H9 (cell line): ENCODE results near the gene UBALD1. TPM values are rescaled to one million over a fixed set of nuclear protein-coding genes. Genes with fewer than 3 reads are reported as not detected.

ENCODE experiments used
- DNase-seq: peaks from one replicate; pipeline ENCODE4 v3.0.0-alpha.2; 2017
- H2AFZ ChIP-seq: one replicate; pipeline ENCODE4 v1.6.1; 2013; ENCODE audit warnings: mild to moderate bottlenecking, low read length, control low read depth, moderate library complexity
- H2AK5ac ChIP-seq: 2 replicates; pipeline ENCODE4 v1.6.1; 2013; ENCODE audit warnings: low read length, control low read depth, mixed read lengths; ENCODE audit not compliant: insufficient read length
- H2BK120ac ChIP-seq: one replicate; pipeline ENCODE4 v1.6.1; 2013; ENCODE audit warnings: low read depth, mild to moderate bottlenecking, low read length, control low read depth, inconsistent platforms; ENCODE audit not compliant: poor library complexity, severe bottlenecking
- H2BK12ac ChIP-seq: 2 replicates; pipeline ENCODE4 v1.6.1; 2013; ENCODE audit warnings: low read length, control low read depth, mixed read lengths, low read depth; ENCODE audit not compliant: insufficient read length
- H2BK15ac ChIP-seq: 2 replicates; pipeline ENCODE4 v1.6.1; 2013; ENCODE audit warnings: low read depth, low read length, control low read depth
- H2BK20ac ChIP-seq: one replicate; pipeline ENCODE4 v1.6.1; 2013; ENCODE audit warnings: low read depth, mild to moderate bottlenecking, low read length, control low read depth, inconsistent platforms; ENCODE audit not compliant: poor library complexity, severe bottlenecking
- H2BK5ac ChIP-seq: 2 replicates; pipeline ENCODE4 v1.6.1; 2013; ENCODE audit warnings: low read length, control low read depth, mixed read lengths; ENCODE audit not compliant: insufficient read length
- H3K14ac ChIP-seq: 2 replicates; pipeline ENCODE4 v1.6.1; 2013; ENCODE audit warnings: low read length, control low read depth; ENCODE audit not compliant: insufficient read depth
- H3K18ac ChIP-seq: 2 replicates; pipeline ENCODE4 v1.6.1; 2013; ENCODE audit warnings: low read depth, mild to moderate bottlenecking, mixed read lengths, low read length, control low read depth; ENCODE audit not compliant: insufficient read length
- H3K23ac ChIP-seq: 2 replicates; pipeline ENCODE4 v1.6.1; 2013; ENCODE audit warnings: low read length, control low read depth, mixed read lengths, low read depth; ENCODE audit not compliant: insufficient read length
- H3K23me2 ChIP-seq: 2 replicates; pipeline ENCODE4 v1.6.1; 2013; ENCODE audit warnings: low read depth, mild to moderate bottlenecking, mixed read lengths, low read length, control low read depth; ENCODE audit not compliant: insufficient read length, poor library complexity, severe bottlenecking
- H3K27ac ChIP-seq: 2 replicates; pipeline ENCODE4 v1.5.1; 2013; ENCODE audit warnings: low read length, control low read depth, mixed read lengths, low read depth; ENCODE audit not compliant: insufficient read length
- H3K27me3 ChIP-seq: 2 replicates; pipeline ENCODE4 v1.6.1; 2013; ENCODE audit warnings: low read length, control low read depth, inconsistent platforms; ENCODE audit not compliant: insufficient read depth
- H3K4ac ChIP-seq: 2 replicates; pipeline ENCODE4 v1.6.1; 2013; ENCODE audit warnings: low read depth, mild to moderate bottlenecking, control low read depth, inconsistent platforms, low read length, moderate library complexity
- H3K4me1 ChIP-seq: 2 replicates; pipeline ENCODE4 v1.6.1; 2013; ENCODE audit warnings: low read length, control low read depth, inconsistent platforms; ENCODE audit not compliant: insufficient read depth
- H3K4me2 ChIP-seq: 2 replicates; pipeline ENCODE4 v1.6.1; 2013; ENCODE audit warnings: low read length, control low read depth, mixed read lengths; ENCODE audit not compliant: insufficient read length, insufficient read depth
- H3K56ac ChIP-seq: 2 replicates; pipeline ENCODE4 v1.6.1; 2013; ENCODE audit warnings: low read depth, mild to moderate bottlenecking, mixed read lengths, low read length, control low read depth; ENCODE audit not compliant: insufficient read length
- H3K79me1 ChIP-seq: 2 replicates; pipeline ENCODE4 v1.6.1; 2013; ENCODE audit warnings: low read depth, mild to moderate bottlenecking, moderate library complexity, low read length, control low read depth, inconsistent platforms; ENCODE audit not compliant: insufficient read depth, poor library complexity, severe bottlenecking
- H3K79me2 ChIP-seq: 2 replicates; pipeline ENCODE4 v1.6.1; 2013; ENCODE audit warnings: low read length, control low read depth, inconsistent platforms; ENCODE audit not compliant: insufficient read depth
- H3K9ac ChIP-seq: 2 replicates; pipeline ENCODE4 v1.6.1; 2013; ENCODE audit warnings: low read length, control low read depth, mixed read lengths; ENCODE audit not compliant: insufficient read length; ENCODE audit errors: extremely low read depth
- H3K9me3 ChIP-seq: one replicate; pipeline ENCODE4 v1.6.1; 2013; ENCODE audit warnings: low read depth, low read length, inconsistent platforms; ENCODE audit not compliant: control insufficient read depth
- H3T11ph ChIP-seq: one replicate; pipeline ENCODE4 v1.6.1; 2013; ENCODE audit warnings: mild to moderate bottlenecking, low read length, control low read depth, inconsistent platforms
- H4K20me1 ChIP-seq: one replicate; pipeline ENCODE4 v1.6.1; 2013; ENCODE audit not compliant: control insufficient read depth, insufficient read length, insufficient read depth
- H4K5ac ChIP-seq: 2 replicates; pipeline ENCODE4 v1.6.1; 2013; ENCODE audit warnings: low read depth, mild to moderate bottlenecking, mixed read lengths, low read length, control low read depth; ENCODE audit not compliant: insufficient read length
- H4K8ac ChIP-seq: replicated peaks from 2 replicates; pipeline ENCODE4 v1.6.1; 2013; ENCODE audit warnings: low read length, control low read depth, mixed read lengths, low read depth; ENCODE audit not compliant: insufficient read length
- H4K91ac ChIP-seq: 2 replicates; pipeline ENCODE4 v1.6.1; 2013; ENCODE audit warnings: low read depth, mild to moderate bottlenecking, moderate library complexity, mixed read lengths, low read length, control low read depth; ENCODE audit not compliant: insufficient read length
- H3K27ac Mint-ChIP-seq, 3 experiments: 2 replicates in 2 of 3; 3 replicates in 1 of 3; pipeline ENCODE4 v1.8.0; 2020 to 2021; ENCODE audit warnings: mixed read lengths in 3 of 3, mild to moderate bottlenecking in 1 of 3, moderate library complexity in 1 of 3
- H3K27me3 Mint-ChIP-seq: 2 replicates; pipeline ENCODE4 v1.8.0; 2021; ENCODE audit warnings: low read depth, mild to moderate bottlenecking, moderate library complexity, mixed read lengths
- H3K36me3 Mint-ChIP-seq, 3 experiments: 2 replicates in 2 of 3; 3 replicates in 1 of 3; pipeline ENCODE4 v1.8.0; 2020 to 2021; ENCODE audit warnings: low read depth in 3 of 3, mixed read lengths in 3 of 3; ENCODE audit not compliant: insufficient read depth in 1 of 3
- H3K4me1 Mint-ChIP-seq, 2 experiments: 2 replicates each; pipeline ENCODE4 v1.8.0; 2020; ENCODE audit warnings: mixed read lengths in 2 of 2
- H3K4me3 Mint-ChIP-seq, 2 experiments: 2 replicates in 1 of 2; 3 replicates in 1 of 2; pipeline ENCODE4 v1.8.0; 2020 to 2021; ENCODE audit warnings: mild to moderate bottlenecking in 2 of 2, mixed read lengths in 2 of 2, moderate library complexity in 1 of 2
- H3K9me3 Mint-ChIP-seq, 2 experiments: 2 replicates in 1 of 2; 3 replicates in 1 of 2; pipeline ENCODE4 v1.8.0; 2020; ENCODE audit warnings: mild to moderate bottlenecking in 2 of 2, mixed read lengths in 2 of 2, moderate library complexity in 1 of 2
- CTCF ChIP-seq: fragments of 200-600 bp; sonication (generic); conservative IDR thresholded peaks from 3 replicates; pipeline ENCODE4 v1.8.0; 2021; ENCODE audit warnings: antibody characterized with exemption, mild to moderate bottlenecking
- WGBS: extraction: QIAGEN DNeasy Blood & Tissue Kit; methylation state at CpG from one replicate; pipeline ENCODE4 v1.1.7; 2013; ENCODE audit warnings: missing lambda C conversion rate, low lambda C conversion rate, mixed read lengths; ENCODE audit not compliant: insufficient read length; ENCODE audit errors: extremely low coverage; 5-methylcytosine and 5-hydroxymethylcytosine counted together
- total RNA-seq: library from RNA; stranded (reverse); gene quantifications from 2 replicates; pipeline ENCODE4 v1.2.1, GENCODE V29; 2021

The UBALD1 gene
- total RNA-seq, 1 experiment from 2014 or later: 80.9 TPM

GRCh38 chr16:4599037-4599436 lies 15.7 kb downstream of the UBALD1 start:
- no peak for DNase-seq
- H3K9ac ChIP-seq: no peak overlapping the region
- H4K20me1 ChIP-seq: no peaks in the 10 kb centered on the region
- no peaks in the 10 kb centered on the region for H3K9me3 ChIP-seq
- H3K23me2 ChIP-seq: no peaks in the 10 kb centered on the region
- no peak overlapping the region for H4K8ac ChIP-seq
- no peaks in the 10 kb centered on the region for H3K36me3 Mint-ChIP-seq
- H3K79me1 ChIP-seq: no peaks in the 10 kb centered on the region
- H3K18ac ChIP-seq: no peak overlapping the region
- H2AFZ ChIP-seq: no peak overlapping the region
- H3K56ac ChIP-seq: no peak overlapping the region
- no peak overlapping the region for H3K4me3 Mint-ChIP-seq
- no peak overlapping the region for H3K27ac Mint-ChIP-seq
- H4K91ac ChIP-seq: no peak overlapping the region
- H3K27ac ChIP-seq: no peak overlapping the region
- no peak overlapping the region for H2AK5ac ChIP-seq
- no peak overlapping the region for H4K5ac ChIP-seq
- no peak overlapping the region for H2BK5ac ChIP-seq
- H3K9me3 Mint-ChIP-seq: no peaks in the 10 kb centered on the region
- no peak overlapping the region for H2BK20ac ChIP-seq
- H3K23ac ChIP-seq: no peak overlapping the region
- no peak overlapping the region for H2BK12ac ChIP-seq
- H3K27me3 ChIP-seq: no peaks in the 10 kb centered on the region
- no peak for TF ChIP-seq CTCF
- peaks cover 18 to 32% of the 10 kb centered on the region in 2 experiments for H3K4me1 Mint-ChIP-seq
- no peaks in the 10 kb centered on the region for H3K79me2 ChIP-seq
- no peak overlapping the region for H3K4me2 ChIP-seq
- H3K4me1 ChIP-seq: no peaks in the 10 kb centered on the region
- H3K4ac ChIP-seq: no peak overlapping the region
- WGBS: no CpG with 5 or more reads among the region's 10 CpGs
- no peak overlapping the region for H2BK15ac ChIP-seq
- no peak overlapping the region for H3K14ac ChIP-seq
- H2BK120ac ChIP-seq: no peak overlapping the region
- H3T11ph ChIP-seq: no peak overlapping the region
- H3K27me3 Mint-ChIP-seq: peaks cover 5% of the 10 kb centered on the region
